Measurements from ENCODE around the gene C4orf50.

The C4orf50 gene

DNA sequence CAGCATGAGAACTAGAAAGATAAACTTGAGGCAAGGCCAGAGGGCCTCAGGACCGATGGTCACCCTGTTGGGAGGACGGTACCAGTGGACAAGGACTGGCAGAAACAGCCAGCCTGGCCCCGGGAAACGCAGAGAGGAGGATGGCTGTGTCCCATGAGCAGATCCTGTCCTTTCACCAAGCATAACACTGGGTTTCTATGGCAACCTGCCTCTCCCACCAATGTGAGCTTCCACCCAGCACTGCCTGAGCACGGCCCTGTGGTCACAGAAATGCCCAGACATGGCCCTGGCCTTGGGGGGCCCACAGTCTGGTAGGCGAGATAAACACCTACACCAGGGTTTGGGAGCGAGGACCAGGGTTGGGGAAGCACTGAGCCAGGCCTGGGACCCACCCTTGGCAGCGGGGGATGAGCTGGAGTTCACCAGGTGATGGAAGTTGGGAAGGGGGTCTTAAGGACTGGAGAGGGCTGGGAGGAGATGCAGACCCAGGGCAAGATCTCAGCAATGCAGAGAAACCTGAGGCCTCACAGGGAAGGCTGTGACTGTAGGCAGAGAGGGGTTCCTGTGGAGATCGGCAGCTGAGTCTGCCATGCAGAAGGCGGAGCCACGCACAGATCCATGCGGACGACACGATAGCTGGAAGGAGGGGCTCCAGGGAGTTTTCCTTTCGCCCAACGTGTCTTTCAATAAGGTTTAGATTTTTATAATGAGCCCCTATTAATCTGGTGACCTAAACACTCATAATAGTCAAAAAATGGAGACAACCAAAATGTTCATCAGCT lies 92.6 kb downstream of the C4orf50 start:
- no peak for DNase-seq (ENCODE audit: low spot score)
- TF ChIP-seq, protein P1, sequence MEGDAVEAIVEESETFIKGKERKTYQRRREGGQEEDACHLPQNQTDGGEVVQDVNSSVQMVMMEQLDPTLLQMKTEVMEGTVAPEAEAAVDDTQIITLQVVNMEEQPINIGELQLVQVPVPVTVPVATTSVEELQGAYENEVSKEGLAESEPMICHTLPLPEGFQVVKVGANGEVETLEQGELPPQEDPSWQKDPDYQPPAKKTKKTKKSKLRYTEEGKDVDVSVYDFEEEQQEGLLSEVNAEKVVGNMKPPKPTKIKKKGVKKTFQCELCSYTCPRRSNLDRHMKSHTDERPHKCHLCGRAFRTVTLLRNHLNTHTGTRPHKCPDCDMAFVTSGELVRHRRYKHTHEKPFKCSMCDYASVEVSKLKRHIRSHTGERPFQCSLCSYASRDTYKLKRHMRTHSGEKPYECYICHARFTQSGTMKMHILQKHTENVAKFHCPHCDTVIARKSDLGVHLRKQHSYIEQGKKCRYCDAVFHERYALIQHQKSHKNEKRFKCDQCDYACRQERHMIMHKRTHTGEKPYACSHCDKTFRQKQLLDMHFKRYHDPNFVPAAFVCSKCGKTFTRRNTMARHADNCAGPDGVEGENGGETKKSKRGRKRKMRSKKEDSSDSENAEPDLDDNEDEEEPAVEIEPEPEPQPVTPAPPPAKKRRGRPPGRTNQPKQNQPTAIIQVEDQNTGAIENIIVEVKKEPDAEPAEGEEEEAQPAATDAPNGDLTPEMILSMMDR (IDR thresholded peaks at IDR 0.05; ENCODE audit: extremely low read depth, insufficient read depth, missing control alignments): no peak
- in situ Hi-C loops (cut with MboI; ENCODE audit: low pct_unique_long_range_greater_than_20kb, low sequenced_read_pairs, unreplicated experiment): no loop called here

GRCh38 chr4:5924461-5925125 lies 93.6 kb downstream of the C4orf50 start:
- TF ChIP-seq, protein P1 (IDR thresholded peaks at IDR 0.05; ENCODE audit: extremely low read depth, insufficient read depth, missing control alignments): no peak
- no peak for DNase-seq (ENCODE audit: low spot score)
- in situ Hi-C loops (cut with MboI; ENCODE audit: low pct_unique_long_range_greater_than_20kb, low sequenced_read_pairs, unreplicated experiment): no loop called here

DNA sequence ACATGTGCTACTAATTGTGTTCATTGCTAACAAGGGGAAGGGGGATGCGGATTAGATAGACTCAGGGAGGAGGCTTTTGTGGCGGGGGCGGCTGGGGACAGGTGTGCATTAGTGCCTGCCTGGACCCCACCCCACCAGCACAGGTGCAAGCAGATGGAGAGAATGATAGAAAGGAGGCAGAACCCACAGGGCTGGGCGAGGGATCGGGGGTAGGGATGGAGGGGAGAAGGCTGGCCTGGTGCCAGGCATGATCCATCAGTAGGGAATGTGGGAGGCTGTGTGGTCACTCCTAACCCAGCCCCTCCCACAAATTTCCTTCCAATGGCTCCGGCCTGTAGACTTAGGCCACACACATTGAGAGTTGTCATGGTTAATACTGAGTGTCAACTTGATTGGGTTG lies 94.9 kb downstream of the C4orf50 start:
- TF ChIP-seq, protein P1 (IDR thresholded peaks at IDR 0.05; ENCODE audit: extremely low read depth, insufficient read depth, missing control alignments): no peak
- no peak for DNase-seq (ENCODE audit: low spot score)
- in situ Hi-C loops (cut with MboI; ENCODE audit: low pct_unique_long_range_greater_than_20kb, low sequenced_read_pairs, unreplicated experiment): no loop called here

DNA sequence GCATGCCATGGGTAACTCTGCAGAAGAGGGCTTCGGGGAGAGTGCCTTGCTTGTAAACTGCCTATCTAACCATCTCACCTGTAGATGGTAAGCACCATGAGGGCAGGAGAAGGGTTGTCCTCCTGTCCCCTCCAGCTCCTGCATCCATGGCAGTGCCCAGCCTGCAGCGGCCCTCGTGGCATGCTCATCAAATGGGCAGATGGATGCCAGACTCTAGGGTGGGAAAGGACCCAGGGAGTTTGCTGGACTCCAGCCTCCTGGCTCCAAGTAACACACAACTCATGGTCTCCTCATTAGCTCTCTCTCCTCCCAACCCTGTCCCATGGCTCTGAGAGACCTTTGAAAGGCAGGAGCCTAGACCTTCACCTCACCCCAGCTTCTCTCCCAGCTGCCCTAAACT lies 95.7 kb downstream of the C4orf50 start:
- in situ Hi-C loops (cut with MboI; ENCODE audit: low pct_unique_long_range_greater_than_20kb, low sequenced_read_pairs, unreplicated experiment): no loop called here
- DNase-seq (ENCODE audit: low spot score): no peak
- TF ChIP-seq, protein P1 (IDR thresholded peaks at IDR 0.05; ENCODE audit: extremely low read depth, insufficient read depth, missing control alignments): no peak

DNA sequence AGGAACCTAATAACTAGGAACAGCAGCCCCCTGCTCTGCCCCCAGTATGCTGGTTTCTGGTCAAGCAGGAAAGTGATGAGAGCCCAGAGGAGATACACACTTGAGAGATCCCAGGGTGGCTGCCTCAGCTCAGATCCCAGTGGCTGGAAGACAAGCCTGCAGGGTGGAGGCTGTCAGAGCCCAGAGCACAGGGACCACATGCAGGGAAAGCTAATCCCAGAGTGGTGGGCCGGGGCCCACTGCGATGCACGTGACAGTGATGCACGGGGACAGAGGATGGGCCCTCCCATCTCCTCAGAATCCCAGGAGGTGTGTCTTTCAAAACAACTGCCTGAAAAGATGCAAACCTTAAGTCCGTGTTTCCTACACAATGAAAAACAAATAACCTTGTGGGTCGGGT lies 96.2 kb downstream of the C4orf50 start:
- in situ Hi-C loops (cut with MboI; ENCODE audit: low pct_unique_long_range_greater_than_20kb, low sequenced_read_pairs, unreplicated experiment): no loop called here

GRCh38 chr4:5921101-5921980 lies 96.9 kb downstream of the C4orf50 start:
- TF ChIP-seq, protein P1 (IDR thresholded peaks at IDR 0.05; ENCODE audit: extremely low read depth, insufficient read depth, missing control alignments): no peak
- no peak for DNase-seq (ENCODE audit: low spot score)
- in situ Hi-C loops (cut with MboI; ENCODE audit: low pct_unique_long_range_greater_than_20kb, low sequenced_read_pairs, unreplicated experiment): no loop called here

More for the DNA sequence above, 96.2 kb downstream of the C4orf50 start:
- no peak for DNase-seq (ENCODE audit: low spot score)
- TF ChIP-seq, protein P1 (IDR thresholded peaks at IDR 0.05; ENCODE audit: extremely low read depth, insufficient read depth, missing control alignments): no peak
